Liver (tissue), 3 donors: ENCODE measurements around the gene ADAMTS4.

Experiments
- HNF4G ChIP-seq: IDR thresholded peaks from 2 replicates; pipeline ENCODE4 v1.6.1; 2016; ENCODE audit warnings: antibody characterized with exemption
- RAD21 ChIP-seq, 2 donors: IDR thresholded peaks; 2 replicates each; pipeline ENCODE4 v1.6.1; 2016; ENCODE audit warnings: antibody characterized with exemption in 2 of 2, mild to moderate bottlenecking in 2 of 2
- REST ChIP-seq: IDR thresholded peaks from 2 replicates; pipeline ENCODE4 v1.6.1; 2016; ENCODE audit warnings: antibody characterized with exemption, mild to moderate bottlenecking
- SP1 ChIP-seq: IDR thresholded peaks from 2 replicates; pipeline ENCODE4 v1.6.1; 2018; ENCODE audit warnings: antibody characterized with exemption, mild to moderate bottlenecking
- YY1 ChIP-seq: IDR thresholded peaks from 2 replicates; pipeline ENCODE4 v1.6.1; 2016; ENCODE audit warnings: antibody characterized with exemption, mild to moderate bottlenecking
- TF ChIP-seq, protein P1 (sequence below): fragments of 150-350 bp; IDR thresholded peaks from 2 replicates; pipeline ENCODE4 v1.5.1; 2017; ENCODE audit warnings: improper control_type of control experiment, low read depth, low read length; ENCODE audit not compliant: missing input control
- TF ChIP-seq, protein P2 (sequence below): IDR thresholded peaks from 2 replicates; pipeline ENCODE4 v1.6.1; 2016; ENCODE audit warnings: antibody characterized with exemption
- donor health status: healthy.
- donor health status: healthy.

DNA sequence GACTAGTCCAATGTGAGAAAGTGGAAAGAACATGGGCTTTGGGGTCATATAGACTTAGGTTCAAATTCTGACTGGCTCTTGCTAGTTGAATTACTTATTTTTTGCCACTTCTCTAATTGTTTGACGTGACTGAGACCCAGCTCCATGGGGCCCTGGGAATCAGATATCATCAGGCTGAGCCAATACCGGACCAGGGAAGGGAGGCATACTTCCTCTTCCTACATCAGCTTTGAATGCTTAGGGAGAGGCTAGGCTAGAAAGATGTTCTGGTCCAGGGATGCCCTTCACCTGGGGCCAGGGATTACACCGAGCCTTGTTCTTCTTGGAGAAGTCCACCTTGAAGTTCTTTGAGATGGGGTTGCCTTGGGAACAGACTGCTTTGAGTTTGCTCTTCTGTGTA lies 42.8 kb upstream of the ADAMTS4 start:
- TF ChIP-seq, protein P1, sequence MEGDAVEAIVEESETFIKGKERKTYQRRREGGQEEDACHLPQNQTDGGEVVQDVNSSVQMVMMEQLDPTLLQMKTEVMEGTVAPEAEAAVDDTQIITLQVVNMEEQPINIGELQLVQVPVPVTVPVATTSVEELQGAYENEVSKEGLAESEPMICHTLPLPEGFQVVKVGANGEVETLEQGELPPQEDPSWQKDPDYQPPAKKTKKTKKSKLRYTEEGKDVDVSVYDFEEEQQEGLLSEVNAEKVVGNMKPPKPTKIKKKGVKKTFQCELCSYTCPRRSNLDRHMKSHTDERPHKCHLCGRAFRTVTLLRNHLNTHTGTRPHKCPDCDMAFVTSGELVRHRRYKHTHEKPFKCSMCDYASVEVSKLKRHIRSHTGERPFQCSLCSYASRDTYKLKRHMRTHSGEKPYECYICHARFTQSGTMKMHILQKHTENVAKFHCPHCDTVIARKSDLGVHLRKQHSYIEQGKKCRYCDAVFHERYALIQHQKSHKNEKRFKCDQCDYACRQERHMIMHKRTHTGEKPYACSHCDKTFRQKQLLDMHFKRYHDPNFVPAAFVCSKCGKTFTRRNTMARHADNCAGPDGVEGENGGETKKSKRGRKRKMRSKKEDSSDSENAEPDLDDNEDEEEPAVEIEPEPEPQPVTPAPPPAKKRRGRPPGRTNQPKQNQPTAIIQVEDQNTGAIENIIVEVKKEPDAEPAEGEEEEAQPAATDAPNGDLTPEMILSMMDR = no peak
- TF ChIP-seq YY1 (no peak), RAD21 (IDR thresholded peaks at IDR 0.05) (no peak), HNF4G (no peak), SP1 (no peak), REST (no peak)
- TF ChIP-seq, protein P2, sequence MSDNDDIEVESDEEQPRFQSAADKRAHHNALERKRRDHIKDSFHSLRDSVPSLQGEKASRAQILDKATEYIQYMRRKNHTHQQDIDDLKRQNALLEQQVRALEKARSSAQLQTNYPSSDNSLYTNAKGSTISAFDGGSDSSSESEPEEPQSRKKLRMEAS = no peak
